Measurements from ENCODE around the gene CCDC88B.

GRCh38 chr11:64317961-64318765, 21.8 kb upstream of the CCDC88B start, which contains the start of gene PRDX5:
- TF ChIP-seq TCF12 (IDR thresholded peaks at IDR 0.05; ENCODE audit: low read depth) (no peak), TAF1 (IDR thresholded peaks at IDR 0.05; ENCODE audit: low read depth) (no peak; the same call in 1 of the 2 replicates)

Data from Ishikawa (cell line).